Mesothelial cell of epicardium (in vitro differentiated cells): Measurements from ENCODE around the gene THAP3. TPM values are rescaled to one million over a fixed set of nuclear protein-coding genes. Genes with fewer than 3 reads are reported as not detected.
A peak's percentile ranks its signal among the peaks of the same experiment; 100 is the strongest.
"Not testable (repeated sequence)": the region's sequence is repeated elsewhere in the genome, so short reads cannot be mapped to it uniquely, and the experiment has no call there.

ENCODE experiments used
- DNase-seq, 2 experiments: peaks; one replicate each; pipeline ENCODE4 v3.0.0; 2021; ENCODE audit warnings: low spot score in 2 of 2; ENCODE audit not compliant: unreplicated experiment in 2 of 2
- H3K27ac Mint-ChIP-seq: 2 replicates; pipeline ENCODE4 v1.8.0; 2021; ENCODE audit warnings: mixed read lengths
- H3K27me3 Mint-ChIP-seq: 2 replicates; pipeline ENCODE4 v1.8.0; 2021; ENCODE audit warnings: low read depth, mixed read lengths
- H3K36me3 Mint-ChIP-seq: 2 replicates; pipeline ENCODE4 v1.8.0; 2021; ENCODE audit warnings: mixed read lengths
- H3K4me1 Mint-ChIP-seq: 2 replicates; pipeline ENCODE4 v1.8.0; 2021; ENCODE audit warnings: mixed read lengths
- H3K4me3 Mint-ChIP-seq: 2 replicates; pipeline ENCODE4 v1.8.0; 2021; ENCODE audit warnings: mild to moderate bottlenecking, moderate library complexity, mixed read lengths
- H3K9me3 Mint-ChIP-seq: 2 replicates; pipeline ENCODE4 v1.8.0; 2021; ENCODE audit warnings: mixed read lengths
- total RNA-seq: library from RNA; stranded (reverse); gene quantifications from 3 replicates; pipeline ENCODE4 v1.2.1, GENCODE V29; 2021
- TF ChIP-seq, protein P1 (sequence below): fragments of 200-600 bp; sonication (generic); IDR thresholded peaks from one replicate; pipeline ENCODE4 v1.5.0; 2021; ENCODE audit warnings: antibody characterized with exemption; ENCODE audit not compliant: unreplicated experiment

Gene THAP3
- total RNA-seq, 1 donor from 2014 or later: 22.9 TPM

GRCh38 chr1:6599141-6599975 is 25.3 kb upstream of the THAP3 start:
- no peak for DNase-seq

GRCh38 chr1:6599991-6600390 is 24.7 kb upstream of the THAP3 start:
- not testable (repeated sequence) for H3K9me3 Mint-ChIP-seq, DNase-seq, H3K27ac Mint-ChIP-seq, H3K36me3 Mint-ChIP-seq, H3K27me3 Mint-ChIP-seq
- Mint-ChIP-seq H3K4me3 (peak overlapping the region; percentile 92), H3K4me1 (peaks cover 46% of the 10 kb centered on the region)

More at GRCh38 chr1:6599141-6599975, 25.3 kb upstream of the THAP3 start:
- no peak overlapping the region for H3K27ac Mint-ChIP-seq
- no peaks in the 10 kb centered on the region for H3K27me3 Mint-ChIP-seq
- peaks cover 45% of the 10 kb centered on the region for H3K4me1 Mint-ChIP-seq
- H3K9me3 Mint-ChIP-seq: no peaks in the 10 kb centered on the region
- peak overlapping the region; percentile 38 for H3K4me3 Mint-ChIP-seq
- peaks cover 6% of the 10 kb centered on the region for H3K36me3 Mint-ChIP-seq
- TF ChIP-seq, protein P1, sequence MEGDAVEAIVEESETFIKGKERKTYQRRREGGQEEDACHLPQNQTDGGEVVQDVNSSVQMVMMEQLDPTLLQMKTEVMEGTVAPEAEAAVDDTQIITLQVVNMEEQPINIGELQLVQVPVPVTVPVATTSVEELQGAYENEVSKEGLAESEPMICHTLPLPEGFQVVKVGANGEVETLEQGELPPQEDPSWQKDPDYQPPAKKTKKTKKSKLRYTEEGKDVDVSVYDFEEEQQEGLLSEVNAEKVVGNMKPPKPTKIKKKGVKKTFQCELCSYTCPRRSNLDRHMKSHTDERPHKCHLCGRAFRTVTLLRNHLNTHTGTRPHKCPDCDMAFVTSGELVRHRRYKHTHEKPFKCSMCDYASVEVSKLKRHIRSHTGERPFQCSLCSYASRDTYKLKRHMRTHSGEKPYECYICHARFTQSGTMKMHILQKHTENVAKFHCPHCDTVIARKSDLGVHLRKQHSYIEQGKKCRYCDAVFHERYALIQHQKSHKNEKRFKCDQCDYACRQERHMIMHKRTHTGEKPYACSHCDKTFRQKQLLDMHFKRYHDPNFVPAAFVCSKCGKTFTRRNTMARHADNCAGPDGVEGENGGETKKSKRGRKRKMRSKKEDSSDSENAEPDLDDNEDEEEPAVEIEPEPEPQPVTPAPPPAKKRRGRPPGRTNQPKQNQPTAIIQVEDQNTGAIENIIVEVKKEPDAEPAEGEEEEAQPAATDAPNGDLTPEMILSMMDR: no peak

- peaks cover 49% of the 10 kb centered on the region for H3K4me1 Mint-ChIP-seq
- no peak for DNase-seq
- peak overlapping the region; percentile 94 for H3K27ac Mint-ChIP-seq
- no peaks in the 10 kb centered on the region for H3K9me3 Mint-ChIP-seq
- TF ChIP-seq, protein P1: no peak
- H3K27me3 Mint-ChIP-seq: no peaks in the 10 kb centered on the region
- no peaks in the 10 kb centered on the region for H3K36me3 Mint-ChIP-seq
- peak overlapping the region; percentile 92 for H3K4me3 Mint-ChIP-seq
These were observed 24.1 kb upstream of the THAP3 start for GRCh38 chr1:6600410-6601048.

DNA sequence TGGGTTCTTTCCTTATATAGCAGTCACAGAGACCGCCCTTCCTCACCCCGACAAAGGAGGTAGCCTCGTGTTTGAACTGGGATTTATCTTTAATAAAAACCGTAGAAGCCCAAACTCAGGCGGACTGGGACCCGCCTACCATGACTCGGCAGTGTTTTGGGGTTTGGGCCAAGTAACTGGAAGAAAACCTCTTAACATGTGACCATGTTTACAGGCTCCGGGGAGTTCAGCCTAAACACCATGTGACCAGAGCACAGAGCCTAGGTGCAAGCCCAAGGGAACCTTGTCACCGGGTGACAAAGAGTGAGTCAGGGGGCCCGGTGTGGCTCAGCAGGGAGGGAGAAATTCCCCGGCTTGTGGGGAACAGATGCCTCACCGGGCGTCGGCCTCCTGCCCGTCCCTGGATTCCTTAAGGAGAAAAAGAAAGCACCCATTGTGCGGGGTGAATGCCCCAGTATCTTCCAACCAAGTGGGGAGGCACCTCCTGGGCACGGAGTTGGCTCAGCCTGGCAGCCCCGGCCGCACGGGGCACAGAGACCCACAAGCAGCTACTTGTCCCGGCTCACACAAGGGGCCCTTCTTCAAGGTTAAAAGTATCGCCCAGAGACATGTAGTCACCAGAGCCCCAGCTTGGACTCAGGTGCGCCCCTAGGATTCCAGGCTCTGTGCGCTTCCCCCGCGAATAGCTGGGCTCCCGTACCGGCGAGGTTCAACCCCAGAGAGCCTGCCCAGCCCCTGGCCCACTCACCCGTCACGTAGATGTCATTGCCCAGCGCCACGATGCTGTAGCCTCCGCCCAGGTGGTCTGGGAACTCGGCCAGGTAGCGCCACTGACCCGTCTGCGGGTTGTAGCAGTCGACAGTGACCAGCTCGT is 23.4 kb upstream of the THAP3 start:
- H3K4me1 Mint-ChIP-seq: peaks cover 47% of the 10 kb centered on the region
- H3K27me3 Mint-ChIP-seq: no peaks in the 10 kb centered on the region
- H3K36me3 Mint-ChIP-seq: no peaks in the 10 kb centered on the region
- H3K4me3 Mint-ChIP-seq: peak overlapping the region; percentile 92
- H3K27ac Mint-ChIP-seq: peak overlapping the region; percentile 94
- DNase-seq: peak in 1 of 2 experiments; percentile 53
- H3K9me3 Mint-ChIP-seq: no peaks in the 10 kb centered on the region
- TF ChIP-seq, protein P1: no peak

DNA sequence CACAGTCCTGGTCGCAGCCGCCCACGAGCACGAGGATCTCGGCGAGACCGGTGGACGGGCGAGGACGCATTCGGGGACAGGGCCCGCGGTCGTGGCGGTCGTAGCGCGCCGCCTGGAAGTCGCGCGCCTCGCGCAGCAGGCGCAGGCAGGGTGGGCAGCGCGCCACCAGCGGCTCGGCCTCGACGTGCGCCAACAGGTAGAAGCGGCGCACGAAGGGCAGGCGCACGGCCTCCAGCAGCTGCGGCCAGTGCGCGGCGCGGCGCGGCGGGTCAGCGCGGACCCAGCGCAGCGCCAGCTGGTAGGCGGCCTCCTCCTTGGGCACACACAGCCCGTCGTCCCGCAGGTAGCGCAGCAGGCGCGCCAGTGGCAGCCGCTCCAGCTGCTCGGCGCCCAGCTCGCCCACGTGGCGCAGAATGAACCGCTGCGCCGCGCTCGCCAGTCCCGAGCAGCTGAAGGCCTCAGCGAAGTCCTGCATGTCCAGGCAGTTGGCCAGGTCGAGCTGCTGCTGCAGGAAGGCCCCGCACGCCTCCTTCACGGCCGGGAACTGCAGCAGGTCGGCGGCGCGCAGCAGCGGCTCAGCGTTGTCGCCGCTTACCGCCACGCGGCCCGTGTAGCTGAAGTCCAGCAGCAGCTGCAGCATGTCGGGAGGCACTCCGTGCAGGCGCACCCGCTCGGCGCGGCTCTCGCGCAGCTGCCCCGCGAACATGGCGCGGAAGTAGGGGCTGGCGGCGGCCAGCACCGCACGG is 22.6 kb upstream of the THAP3 start:
- TF ChIP-seq, protein P1: no peak
- H3K4me1 Mint-ChIP-seq: peaks cover 39% of the 10 kb centered on the region
- H3K36me3 Mint-ChIP-seq: no peaks in the 10 kb centered on the region
- peak overlapping the region; percentile 64 for H3K27ac Mint-ChIP-seq
- peak in 1 of 2 experiments; percentile 76 for DNase-seq
- peak overlapping the region; percentile 92 for H3K4me3 Mint-ChIP-seq
- H3K27me3 Mint-ChIP-seq: no peaks in the 10 kb centered on the region
- no peaks in the 10 kb centered on the region for H3K9me3 Mint-ChIP-seq
